CD4-positive, alpha-beta T cell treated with Interleukin-4 for 1 hour (primary cell): ENCODE measurements around the gene SYNE1.
"Not testable (repeated sequence)": the region's sequence is repeated elsewhere in the genome, so short reads cannot be mapped to it uniquely, and the experiment has no call there.

Source experiments
- DNase-seq, 2 donors: peaks; one replicate each; pipeline ENCODE4 v3.0.0-alpha.2; 2020 to 2022

The SYNE1 gene

GRCh38 chr6:152087096-152087495 is 550.1 kb downstream of the SYNE1 start:
- DNase-seq, result no peak

DNA sequence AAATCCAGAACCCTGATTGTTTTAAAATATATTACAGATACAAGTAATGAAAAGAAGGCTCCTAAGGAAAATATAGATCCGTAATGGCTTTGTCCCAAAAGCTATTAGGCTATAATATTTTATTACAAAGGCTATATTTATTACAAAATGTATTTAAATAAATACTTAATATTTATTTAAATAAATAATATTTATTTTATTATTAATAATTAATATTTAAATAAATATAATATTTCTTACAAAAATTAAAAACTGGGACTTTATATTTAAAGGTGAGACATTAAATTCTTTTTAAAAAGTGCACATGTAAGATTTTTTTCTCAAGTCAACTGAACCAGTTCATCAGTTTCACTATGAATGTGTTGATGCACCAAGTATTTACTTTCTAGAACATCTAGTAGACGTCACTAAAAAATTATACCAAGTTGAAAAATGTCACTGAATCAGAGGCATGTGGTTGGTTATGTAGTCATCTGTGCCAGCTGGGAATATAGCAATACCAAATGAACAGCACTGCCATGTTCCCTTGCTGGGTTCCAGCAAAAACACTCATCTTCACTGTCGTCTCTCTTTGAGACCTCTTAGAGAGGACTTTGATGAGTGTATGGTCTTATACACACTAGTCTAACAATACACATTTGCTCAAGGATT is 550.8 kb downstream of the SYNE1 start:
- DNase-seq, result no peak

DNA sequence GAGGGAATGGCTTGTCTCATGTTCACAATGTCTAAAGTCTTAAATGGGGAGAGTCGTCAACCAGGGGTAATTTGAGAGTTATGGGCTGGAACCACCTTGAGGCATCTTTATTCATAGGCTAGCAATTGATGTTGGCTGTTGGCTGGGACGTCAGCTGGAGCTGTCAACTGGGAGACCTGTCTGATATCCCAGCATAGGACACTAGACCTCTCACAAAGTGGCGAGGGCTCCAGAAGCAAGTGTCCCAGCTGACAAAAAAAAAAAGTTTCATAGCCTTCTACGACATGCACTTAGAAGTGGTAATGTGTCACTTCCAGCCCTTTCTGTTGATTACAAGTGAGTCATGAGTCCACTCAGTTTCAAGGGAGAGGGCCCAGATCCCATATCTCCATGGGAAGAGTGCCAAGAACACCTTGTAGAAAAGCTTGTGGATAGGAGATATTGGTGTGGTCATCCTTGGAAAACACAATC is 551.7 kb downstream of the SYNE1 start:
- no peak for DNase-seq

GRCh38 chr6:152078804-152079203 is 558.4 kb downstream of the SYNE1 start:
- DNase-seq, result no peak

DNA sequence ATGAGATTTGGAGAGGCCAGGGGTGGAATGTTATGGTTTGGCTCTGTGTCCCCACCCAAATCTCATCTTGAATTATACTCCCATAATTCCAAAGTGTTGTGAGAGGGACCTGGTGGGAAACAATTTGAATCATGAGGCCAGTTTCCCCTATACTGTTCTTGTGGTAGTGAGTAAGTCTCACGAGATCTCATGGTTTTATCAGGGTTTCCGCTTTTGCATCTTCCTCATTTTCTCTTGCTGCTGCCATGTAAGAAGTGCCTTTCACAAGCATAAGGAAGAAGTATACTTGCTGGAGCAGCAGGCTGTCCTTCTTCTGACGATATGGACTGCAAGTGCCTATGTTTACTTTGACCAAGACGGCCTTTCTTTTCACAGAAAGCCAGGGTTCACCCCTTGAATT is 559.2 kb downstream of the SYNE1 start:
- DNase-seq, result no peak

DNA sequence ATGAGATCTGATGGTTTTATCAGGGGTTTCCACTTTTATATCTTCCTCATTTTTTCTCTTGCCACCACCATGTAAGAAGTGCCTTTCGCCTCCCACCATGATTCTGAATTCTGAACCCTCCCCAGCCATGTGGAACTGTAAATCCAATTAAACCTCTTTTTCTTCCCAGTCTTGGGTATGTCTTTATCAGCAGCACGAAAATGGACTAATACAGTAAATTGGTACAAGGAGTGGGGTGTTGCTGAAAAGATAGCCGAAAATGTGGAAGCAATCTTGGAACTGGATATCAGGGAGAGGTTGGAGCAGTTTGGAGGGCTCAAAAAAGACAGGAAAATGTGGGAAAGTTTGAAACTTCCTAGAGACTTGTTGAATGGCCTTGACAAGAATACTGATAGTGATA is 560.9 kb downstream of the SYNE1 start:
- not testable (repeated sequence) for DNase-seq

DNA sequence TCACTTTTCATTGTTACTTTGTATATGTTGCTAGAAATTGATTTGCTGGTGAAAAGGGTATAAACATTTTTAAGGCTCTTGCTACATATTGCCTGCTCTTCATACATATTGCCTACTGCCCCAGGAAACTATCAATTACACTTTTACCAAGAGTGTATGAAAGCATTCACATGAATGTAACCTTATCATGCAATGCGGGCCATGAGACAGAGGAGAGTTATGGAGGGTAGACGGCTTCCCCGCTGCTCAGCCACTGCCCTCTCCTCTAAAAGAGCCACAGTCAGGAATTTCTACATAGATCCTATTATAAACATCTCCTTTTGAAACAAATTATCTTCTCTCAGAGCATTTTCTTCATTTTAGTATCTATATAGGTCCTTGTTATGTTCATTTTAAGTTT is 565.3 kb downstream of the SYNE1 start:
- no peak for DNase-seq
